HG03457 (cell line): Measurements from ENCODE around the gene HOXC6.
A peak's percentile ranks its signal among the peaks of the same experiment; 100 is the strongest.

ENCODE experiments used
- ATAC-seq: cut with Tn5 transposase; IDR thresholded peaks from one replicate; pipeline ENCODE4 v1.9.1; 2021; ENCODE audit warnings: moderate number of reproducible peaks; ENCODE audit not compliant: unreplicated experiment

Gene HOXC6

DNA sequence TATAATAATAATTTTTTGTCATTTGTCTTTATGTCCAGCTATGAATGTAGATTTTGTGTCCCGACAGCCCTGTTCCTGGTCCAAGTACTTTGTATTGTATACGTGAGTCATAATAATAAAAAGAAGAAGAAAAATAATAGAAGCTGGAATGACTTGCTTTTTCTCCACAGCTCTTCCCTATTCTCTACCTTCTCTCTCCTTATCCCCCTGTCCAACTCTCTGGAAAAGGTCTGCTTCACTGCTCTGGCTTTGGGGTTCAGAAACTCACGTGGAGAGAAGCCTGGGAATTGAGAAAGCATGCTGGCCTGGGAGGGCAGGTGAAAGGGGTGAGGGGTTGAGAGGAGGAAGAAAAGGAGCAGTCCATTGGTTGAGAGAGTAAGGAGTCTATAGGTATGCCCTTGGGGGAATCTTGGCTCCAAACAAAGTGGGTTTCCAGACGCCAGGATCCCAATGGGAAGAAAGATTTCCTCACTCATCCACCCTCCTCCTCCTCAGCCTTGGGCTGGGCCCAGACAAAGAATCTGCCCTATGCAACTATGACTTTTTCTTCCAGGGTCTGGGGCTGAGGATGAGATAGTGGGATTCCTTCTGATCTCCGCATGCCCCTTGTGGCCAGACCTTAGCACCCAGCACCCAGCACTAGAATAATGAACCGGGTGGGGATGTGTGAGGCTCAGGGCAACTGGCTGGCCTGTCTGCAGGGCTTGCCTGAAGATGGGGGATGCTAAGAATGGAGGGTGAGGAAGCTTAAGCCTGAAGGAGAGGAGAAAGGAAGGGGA lies 15.4 kb upstream of the HOXC6 start:
- no peak for ATAC-seq

DNA sequence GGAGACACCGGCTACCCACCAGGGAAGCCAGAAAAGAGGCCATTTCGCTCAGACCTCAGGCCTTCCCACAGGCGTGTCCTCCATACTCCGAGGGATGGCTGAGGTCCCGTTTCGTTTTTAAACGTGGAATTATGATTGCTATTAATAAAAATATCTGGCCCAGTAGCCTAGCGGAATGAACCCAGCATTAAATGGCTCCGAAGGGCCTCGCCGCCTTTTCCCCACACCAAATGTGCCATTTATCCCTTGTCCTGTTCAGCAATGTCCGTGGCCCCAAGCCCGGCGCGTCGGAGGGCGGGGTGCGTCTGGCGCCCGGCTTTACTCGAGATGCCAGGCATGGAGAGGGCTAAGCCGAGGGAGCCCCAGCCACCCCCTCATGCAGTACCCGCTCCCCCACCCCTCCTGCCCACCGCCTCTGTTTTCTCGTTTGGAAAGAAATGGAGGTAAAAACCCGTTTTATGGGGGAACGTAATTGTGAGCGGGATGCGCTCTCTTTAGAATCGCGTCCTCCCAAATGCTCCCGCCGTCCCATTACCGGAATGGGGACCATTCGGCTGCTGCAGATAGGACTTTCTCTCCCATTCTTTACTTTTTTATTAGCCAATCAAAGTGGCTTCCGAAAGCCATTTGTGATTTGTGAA lies 13.7 kb upstream of the HOXC6 start:
- no peak for ATAC-seq

DNA sequence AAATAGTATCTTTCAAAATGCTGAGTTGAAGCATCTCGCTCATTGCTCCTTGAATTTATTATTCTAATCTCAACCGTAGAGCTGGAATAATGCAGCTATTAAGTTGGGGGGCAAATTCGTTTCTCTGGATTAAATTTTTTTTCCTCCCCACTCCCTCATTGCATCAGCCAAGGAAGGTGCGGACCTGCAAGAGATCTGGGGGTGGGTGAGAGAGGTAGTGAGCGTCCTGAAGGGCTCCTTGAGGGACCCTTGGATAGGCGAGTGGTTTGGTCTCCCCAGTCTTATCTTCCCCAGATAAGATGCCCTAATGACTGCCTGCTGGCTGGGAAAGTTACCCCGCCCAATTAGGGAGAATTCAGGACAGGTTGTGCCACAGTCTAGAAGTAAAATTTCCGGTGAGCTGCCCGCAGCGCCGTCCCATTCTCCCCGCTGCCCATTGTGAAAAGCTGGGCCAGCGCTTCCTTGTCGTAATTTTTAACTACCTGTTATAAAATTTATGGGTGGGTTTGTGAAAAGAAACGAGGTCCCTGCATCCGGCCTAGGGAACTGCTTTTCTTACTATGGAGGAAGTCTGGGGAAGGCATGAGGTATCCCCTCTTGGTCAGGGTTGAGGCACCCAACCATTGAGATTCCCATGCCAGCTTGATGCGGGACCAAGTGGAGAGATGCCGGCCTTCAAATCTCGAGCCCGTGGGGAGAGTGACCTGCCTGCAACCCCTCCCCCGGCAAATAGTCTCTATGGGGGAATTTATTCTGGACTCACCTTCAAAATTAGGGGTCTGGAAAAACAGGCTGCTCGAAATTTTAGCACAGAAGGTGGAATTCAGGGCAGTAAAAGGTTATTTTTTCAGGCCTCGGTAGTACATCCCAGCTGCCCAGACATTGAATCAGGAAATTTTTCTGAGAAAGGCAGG lies 13.0 kb upstream of the HOXC6 start:
- ATAC-seq = no peak

DNA sequence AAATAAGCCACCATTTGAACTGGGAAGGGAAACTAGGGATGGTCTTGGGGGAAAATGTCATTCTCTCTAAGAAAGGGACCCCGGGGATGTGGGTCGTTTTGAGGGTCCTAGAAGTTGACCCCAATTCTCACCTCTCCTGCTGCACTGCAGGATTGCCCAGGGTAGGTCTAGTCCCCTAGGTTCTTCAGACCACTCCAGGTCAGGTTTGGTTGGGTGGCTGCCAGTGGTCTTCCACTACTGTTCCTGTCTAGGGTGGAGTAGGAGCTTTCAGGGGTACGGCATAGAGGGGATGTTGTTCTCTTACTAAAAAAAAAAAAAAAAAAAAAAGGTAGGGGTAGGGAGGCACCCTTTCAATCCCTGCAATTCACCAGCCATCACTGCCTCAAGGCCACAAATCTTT lies 12.2 kb upstream of the HOXC6 start:
- no peak for ATAC-seq

DNA sequence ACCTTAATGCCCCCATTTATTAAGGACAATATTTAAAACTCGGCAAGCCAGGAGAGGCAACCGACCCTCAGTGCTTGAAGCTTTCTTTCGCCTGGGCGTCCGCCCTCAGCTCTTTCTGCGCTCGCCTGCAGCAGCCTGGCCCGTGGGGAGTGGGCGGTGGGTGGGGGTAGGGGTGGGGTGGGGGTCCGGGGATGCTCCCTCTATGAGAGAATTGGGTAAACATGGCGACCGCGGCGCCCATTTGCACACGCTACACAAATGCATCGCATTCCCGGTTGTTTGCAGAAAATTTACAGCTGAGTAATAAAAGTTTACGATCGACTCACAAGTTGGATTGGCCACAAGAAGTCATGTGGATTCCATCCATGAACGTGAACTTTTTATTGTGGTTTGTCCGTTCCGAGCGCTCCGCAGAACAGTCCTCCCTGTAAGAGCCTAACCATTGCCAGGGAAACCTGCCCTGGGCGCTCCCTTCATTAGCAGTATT lies 11.7 kb upstream of the HOXC6 start:
- no peak for ATAC-seq

DNA sequence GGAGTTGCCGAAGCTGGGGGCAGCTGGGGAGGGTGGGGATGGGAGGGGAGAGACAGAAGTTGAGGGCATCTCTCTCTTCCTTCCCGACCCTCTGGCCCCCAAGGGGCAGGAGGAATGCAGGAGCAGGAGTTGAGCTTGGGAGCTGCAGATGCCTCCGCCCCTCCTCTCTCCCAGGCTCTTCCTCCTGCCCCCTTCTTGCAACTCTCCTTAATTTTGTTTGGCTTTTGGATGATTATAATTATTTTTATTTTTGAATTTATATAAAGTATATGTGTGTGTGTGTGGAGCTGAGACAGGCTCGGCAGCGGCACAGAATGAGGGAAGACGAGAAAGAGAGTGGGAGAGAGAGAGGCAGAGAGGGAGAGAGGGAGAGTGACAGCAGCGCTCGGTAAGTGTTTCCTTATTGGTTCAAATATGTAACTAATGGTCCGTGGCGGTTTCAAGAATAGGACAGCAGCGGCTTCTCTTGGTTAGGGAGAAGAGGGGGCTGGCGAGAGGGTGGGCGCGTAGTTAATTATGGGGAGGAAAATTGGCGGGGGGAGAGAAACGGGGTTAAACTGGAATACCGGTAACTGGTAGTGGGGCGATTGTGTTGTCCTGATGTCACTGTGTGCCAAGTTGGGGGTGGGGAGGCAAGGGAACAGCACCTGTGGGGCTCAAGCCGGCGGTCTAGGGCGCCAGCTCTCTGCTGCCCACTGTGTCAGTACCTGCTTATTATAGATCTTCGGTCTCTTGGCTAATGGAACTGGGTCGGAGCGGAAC lies 11.0 kb upstream of the HOXC6 start:
- peak; percentile 16 for ATAC-seq

DNA sequence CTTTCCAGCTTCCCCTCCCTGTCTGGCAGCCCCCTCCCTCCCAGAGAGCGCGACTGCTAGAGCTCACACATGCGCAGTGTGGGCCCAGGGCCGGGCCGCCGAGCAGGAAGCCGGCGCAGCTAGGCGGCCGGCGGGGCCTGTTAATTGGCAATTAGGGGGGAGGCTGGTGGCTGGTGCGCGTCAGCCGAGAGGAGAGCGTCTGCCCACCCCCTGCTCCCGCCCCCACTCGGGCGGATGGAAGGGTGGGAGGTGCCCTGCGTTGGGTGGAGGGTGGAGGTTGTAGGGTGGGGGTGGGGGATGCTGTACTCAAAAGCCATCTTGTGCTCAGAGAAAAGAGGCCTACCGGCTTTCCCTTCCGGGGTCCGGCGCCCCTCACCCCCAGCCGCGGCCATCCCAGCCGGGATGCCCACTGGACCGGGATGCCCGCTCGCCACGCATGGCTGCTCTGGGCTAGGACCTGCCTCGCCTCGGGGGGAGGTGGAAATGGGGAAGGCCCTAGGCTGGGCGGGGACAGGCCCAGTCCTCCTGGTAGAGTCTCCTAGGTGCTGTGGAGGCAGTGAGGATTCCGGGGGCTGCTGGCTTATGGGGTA lies 10.3 kb upstream of the HOXC6 start:
- ATAC-seq = peak; percentile 41

DNA sequence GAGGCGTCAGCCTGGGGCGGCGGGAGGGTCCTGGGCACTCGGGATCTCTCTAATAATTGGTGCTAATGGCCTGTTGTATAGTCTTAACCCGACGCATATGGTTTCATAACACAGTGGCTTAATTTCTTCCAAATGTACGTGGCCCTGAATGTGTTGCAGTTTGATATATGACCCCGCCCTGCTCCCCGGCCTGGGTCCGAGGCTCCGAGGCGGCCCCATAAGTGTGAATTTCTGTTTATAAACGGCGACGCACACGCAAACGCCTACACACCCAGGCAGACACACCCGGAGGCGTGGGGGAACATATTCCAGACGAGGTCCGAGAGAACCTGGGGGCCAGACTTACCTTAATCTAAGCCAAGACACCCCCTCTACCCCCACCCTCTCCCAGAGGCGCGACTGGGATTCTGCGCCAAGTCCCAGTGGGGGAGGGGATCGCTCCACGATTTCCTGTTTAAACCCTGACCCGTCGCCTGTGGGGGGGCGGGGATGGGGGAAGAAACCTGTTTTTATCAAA lies 9.7 kb upstream of the HOXC6 start:
- ATAC-seq = no peak

DNA sequence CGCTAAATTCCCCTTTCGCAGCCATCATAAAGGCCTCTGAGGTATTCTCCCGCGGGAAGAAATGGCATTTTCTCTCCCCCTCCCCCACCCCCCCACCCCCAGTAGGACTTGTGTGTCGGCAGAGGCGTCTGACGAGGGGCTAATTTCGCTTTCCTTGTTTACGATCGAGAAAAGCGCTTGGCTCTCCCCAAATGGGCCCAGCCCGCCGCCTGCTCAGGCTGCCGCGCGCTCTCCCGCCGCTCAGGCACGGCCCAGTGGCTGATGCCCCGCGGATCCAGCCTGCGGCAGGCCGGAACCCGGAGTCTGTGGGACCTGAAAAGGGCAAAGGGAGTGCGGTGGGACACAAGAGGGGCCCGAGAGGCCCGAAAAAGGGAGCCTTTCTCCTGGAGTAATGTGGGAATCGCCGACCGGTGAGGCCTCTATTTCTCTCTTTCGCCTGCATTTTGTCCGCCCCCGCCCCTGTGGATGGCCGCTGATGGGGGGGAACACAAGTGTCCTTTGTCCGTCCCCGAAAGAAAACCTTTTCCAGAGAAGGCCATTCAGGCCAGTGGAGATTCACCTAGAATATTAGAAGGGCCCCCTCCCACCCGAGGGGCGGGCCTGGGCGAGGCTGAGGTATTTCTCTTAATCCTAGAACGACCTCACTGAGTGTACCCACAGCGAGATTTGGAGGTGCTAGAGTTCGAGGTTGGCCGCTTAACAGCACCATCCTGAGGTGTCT lies 9.0 kb upstream of the HOXC6 start:
- no peak for ATAC-seq

DNA sequence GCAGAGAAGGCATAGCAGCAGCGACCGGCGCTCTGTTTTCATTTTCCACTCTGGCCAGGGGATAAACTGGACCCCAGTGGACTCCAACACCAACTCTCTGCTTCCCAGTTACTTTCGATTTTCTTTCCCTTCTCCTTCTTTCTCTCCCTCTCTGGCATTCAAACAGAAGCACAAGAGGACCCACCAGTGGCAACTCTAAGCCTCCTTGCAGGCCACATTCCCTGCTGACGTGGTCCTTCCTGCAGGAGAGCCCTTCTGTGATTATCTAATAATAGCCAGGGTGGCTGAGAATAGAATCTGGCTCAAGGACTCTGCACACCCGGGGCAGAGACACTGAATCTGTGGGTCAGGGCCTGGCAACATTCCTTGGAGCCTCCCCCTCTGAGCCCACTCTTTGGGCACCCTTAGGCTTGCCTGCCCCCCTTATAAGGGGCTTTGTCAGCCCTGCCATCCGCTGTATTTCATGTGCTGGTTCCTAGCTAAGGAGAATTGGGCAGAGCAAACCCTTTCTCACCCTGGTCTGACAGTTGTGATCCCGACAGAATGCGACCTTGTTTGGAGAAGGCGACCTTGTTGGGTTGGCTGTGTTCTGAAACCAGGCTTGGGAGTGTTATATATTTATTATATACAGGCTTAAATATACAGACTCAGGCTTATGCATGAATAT lies 8.2 kb upstream of the HOXC6 start:
- no peak for ATAC-seq

DNA sequence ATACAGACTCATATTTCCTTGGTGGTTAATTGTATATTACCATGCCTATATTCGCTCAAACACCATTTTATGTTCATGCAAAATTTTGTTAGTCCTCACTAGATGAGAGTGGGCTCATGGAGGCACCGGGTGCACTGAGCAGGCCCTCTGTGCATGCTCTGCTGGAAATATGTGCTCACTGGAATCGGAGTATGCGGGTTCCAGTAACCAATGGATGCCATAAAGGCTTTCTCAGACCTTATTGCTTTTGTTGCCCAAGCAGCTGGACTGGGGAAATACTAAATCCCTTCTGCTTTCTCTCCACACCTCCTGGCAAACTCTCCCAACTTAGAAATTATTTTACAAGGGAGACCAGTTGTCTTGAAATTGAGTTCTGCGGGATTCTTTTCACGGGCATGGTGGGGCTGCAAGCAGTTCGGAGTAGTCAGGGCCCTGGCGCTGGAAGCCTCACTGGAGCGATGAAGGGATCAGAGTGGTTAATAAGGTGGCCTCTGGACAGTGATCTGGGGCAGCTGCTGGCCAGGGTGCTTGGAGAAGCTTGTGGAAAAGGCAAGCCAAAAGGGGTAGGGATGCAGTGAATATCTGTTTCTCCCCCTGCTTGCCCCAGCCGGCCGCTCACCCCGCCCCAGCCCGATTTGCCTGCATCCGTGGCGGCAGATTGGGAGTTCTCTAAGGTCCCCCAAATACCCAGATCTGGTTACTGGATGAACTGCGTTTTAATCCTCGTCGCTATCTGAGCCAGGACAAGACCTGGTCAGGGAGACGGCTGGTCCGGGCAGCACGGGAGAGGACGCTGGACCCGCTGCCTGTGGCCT lies 7.4 kb upstream of the HOXC6 start:
- no peak for ATAC-seq

DNA sequence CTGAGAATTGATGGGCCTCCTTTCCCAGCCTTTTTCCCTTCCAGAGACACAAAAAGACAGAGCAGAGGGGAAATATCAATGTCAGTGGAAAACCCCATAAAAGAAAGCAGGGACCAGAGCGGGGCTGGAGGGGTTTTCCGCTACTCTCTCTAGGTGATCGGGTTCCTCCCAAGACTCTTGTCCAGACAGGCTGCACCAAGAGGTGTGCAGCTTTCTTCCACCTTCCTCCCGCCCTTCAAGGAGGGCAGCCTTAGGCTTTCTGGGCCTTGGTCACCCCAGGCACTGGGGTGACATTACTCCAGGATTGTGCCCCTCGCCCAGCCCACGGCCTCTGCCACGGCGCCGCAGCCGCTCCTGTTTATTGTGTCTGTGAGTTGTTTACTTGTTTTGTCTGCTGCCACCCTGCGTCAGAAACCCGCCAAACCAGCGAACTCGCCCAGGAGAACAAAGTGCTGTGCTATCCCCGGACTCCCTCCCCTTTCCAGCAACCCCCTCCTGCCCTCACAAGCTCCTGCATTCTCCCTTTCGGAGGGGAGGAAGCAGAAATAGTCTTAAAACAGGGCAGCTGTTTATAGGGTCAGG lies 6.7 kb upstream of the HOXC6 start:
- ATAC-seq = no peak

DNA sequence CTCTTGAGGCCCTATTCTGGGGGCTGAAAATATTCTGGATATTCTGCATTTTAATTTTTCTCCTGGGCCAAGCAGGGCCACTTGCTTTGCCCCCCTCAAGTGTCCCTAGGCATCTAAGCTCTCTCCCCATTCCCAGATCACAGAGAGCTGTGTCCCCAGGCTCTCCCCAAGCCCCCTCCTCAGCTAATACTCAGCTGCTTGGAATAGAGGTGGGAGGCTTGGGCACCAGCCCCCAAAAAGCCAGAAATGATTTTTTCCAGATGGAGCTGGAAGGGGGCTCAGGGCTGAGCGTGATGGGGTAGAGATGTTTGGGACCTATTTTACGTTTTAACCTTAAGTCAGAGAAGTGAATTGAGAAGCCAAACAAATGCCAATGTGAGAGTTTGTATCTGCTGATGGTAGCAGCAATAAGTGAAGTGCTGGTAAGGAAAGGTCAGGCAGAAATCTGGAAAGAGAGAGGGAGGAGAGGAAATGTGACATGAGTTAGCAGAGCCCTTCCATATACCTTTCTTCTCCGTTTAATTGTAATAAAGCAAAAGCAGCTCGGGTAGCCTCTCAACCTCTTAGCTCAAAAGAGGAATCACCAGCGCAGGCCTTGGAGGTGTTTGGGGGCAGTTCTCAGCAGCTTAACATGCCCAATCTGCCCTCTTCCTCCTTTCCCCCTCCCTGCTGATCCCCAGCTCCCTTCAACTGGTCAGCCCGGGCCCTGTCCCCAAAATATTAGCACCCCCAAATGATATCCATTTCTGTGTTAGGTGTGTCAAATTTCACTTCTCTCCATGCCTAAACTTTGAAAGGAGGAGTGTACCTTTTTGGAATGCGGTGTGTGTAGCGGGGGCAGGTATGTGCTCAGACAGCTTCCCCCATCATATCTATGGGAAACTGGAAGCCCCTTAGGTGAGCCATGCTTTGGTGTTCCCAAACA lies 5.0 kb upstream of the HOXC6 start:
- no peak for ATAC-seq

DNA sequence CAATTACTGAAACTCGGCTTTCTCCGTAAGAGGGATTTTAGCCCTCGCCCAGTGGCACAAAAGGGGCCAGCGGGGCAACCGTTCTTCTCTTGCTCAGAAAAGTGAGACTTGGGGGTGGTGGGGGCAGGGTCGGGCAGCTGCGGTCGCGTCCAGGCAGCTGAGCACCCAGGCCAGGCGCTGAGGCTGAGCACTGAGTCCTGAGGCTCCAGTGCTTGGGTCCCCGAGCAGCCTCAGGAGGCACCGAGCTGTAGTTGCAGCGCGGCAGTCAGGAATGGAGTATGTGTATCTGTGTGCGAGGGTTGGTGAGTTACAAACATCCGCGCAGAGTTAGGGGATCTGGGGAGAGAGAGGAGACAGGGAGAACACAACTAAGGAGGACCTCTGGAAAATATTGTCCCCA lies 4.1 kb upstream of the HOXC6 start:
- ATAC-seq = no peak

DNA sequence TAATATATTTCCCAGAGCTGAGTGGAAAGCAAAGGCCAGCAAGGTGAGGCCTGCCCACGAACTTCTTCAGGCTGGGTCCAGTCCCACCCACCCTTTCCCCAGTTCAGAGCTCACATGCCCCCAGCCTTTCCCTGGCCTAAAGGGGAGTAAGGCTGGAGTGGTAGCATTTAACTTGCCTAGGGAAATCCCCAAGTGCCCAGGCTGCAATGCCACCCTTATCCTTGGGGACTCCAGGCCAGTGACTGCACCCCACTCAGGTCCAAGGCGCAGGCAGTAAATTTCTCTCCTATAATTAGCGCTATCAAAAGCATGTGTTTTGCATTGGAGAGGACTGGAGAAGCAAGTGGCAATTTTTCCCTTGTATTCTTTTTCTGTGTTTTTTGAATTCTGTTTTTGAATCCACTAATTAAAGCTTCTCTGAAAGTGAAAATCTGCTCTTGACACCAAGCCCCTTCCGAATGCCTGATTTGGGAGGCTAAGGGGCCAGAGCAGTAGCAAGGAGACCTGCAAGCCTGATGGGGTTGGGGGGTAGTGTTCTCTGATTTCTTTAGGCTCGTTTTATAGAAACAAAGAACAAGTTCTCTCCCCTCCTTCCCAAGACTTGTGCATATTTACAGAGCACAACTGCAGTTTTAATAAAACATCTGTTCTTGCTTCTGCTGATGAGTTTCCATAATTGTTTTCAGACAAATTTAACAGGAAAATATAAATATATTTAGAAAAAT lies 3.5 kb upstream of the HOXC6 start:
- ATAC-seq = no peak
